HEK293 (cell line): ENCODE results near the gene DCTN3.

Experiments used
- ZBTB7A ChIP-seq: fragments of 450-650 bp; formaldehyde crosslinking; IDR thresholded peaks from 2 replicates; pipeline ENCODE4 v1.5.1; 2016; ENCODE audit warnings: low read depth, missing biosample characterization, missing genetic modification characterization
- ZNF404 ChIP-seq: fragments of 450-650 bp; formaldehyde crosslinking; IDR thresholded peaks from 2 replicates; pipeline ENCODE4 v1.5.1; 2017; ENCODE audit warnings: missing biosample characterization, missing genetic modification characterization
- ZNF510 ChIP-seq: fragments of 450-650 bp; formaldehyde crosslinking; IDR thresholded peaks from 2 replicates; pipeline ENCODE4 v1.5.1; 2018; ENCODE audit warnings: mild to moderate bottlenecking, missing genetic modification characterization, missing biosample characterization; ENCODE audit not compliant: insufficient replicate concordance
- ZNF514 ChIP-seq: fragments of 450-650 bp; formaldehyde crosslinking; IDR thresholded peaks from 2 replicates; pipeline ENCODE4 v1.5.1; 2016; ENCODE audit warnings: missing biosample characterization, missing genetic modification characterization
- ZNF621 ChIP-seq: fragments of 450-650 bp; formaldehyde crosslinking; IDR thresholded peaks from 2 replicates; pipeline ENCODE4 v1.5.1; 2017; ENCODE audit warnings: missing biosample characterization, missing genetic modification characterization
- ZNF747 ChIP-seq: fragments of 450-650 bp; formaldehyde crosslinking; IDR thresholded peaks from 2 replicates; pipeline ENCODE4 v1.5.1; 2016; ENCODE audit warnings: missing biosample characterization, missing genetic modification characterization
- TF ChIP-seq, protein P1 (sequence below): fragments of 450-650 bp; formaldehyde crosslinking; IDR thresholded peaks from 2 replicates; pipeline ENCODE4 v1.5.1; 2016; ENCODE audit warnings: missing biosample characterization, missing genetic modification characterization

DNA sequence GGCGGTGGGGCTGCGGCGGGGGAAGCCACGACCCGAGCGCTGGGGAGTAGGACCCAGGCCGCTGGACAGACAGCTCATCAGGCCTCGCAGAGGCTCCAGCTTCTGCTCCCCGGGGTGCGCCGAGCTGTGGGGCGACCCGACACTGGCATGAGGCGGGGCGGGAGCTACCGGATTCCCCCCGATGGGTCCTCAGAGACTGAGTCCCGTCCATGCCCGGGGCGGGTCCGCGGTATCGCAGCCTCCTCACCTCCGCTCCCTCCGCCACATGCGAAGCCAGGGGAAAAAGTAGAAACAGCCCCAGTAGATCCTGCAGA lies 44.7 kb upstream of the DCTN3 start:
- TF ChIP-seq ZNF510 (tag by site-specific recombination) = no peak
- TF ChIP-seq ZNF747 (tag by site-specific recombination) = no peak
- no peak for TF ChIP-seq ZNF514 (tag by site-specific recombination)
- no peak for TF ChIP-seq ZNF404 (tag by site-specific recombination)
- no peak for TF ChIP-seq ZBTB7A (tag by site-specific recombination)
- TF ChIP-seq, protein P1, sequence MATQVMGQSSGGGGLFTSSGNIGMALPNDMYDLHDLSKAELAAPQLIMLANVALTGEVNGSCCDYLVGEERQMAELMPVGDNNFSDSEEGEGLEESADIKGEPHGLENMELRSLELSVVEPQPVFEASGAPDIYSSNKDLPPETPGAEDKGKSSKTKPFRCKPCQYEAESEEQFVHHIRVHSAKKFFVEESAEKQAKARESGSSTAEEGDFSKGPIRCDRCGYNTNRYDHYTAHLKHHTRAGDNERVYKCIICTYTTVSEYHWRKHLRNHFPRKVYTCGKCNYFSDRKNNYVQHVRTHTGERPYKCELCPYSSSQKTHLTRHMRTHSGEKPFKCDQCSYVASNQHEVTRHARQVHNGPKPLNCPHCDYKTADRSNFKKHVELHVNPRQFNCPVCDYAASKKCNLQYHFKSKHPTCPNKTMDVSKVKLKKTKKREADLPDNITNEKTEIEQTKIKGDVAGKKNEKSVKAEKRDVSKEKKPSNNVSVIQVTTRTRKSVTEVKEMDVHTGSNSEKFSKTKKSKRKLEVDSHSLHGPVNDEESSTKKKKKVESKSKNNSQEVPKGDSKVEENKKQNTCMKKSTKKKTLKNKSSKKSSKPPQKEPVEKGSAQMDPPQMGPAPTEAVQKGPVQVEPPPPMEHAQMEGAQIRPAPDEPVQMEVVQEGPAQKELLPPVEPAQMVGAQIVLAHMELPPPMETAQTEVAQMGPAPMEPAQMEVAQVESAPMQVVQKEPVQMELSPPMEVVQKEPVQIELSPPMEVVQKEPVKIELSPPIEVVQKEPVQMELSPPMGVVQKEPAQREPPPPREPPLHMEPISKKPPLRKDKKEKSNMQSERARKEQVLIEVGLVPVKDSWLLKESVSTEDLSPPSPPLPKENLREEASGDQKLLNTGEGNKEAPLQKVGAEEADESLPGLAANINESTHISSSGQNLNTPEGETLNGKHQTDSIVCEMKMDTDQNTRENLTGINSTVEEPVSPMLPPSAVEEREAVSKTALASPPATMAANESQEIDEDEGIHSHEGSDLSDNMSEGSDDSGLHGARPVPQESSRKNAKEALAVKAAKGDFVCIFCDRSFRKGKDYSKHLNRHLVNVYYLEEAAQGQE (tag by site-specific recombination) = no peak
- TF ChIP-seq ZNF621 = no peak
